GM12892 (cell line): ENCODE data around the gene TRIM52.

Experiments used
- POLR2A ChIP-seq: IDR thresholded peaks from 2 replicates; pipeline ENCODE4 v1.6.1; 2011; ENCODE audit warnings: low read depth, low read length, control low read depth
- POLR2AphosphoS5 ChIP-seq: IDR thresholded peaks from 2 replicates; pipeline ENCODE4 v1.6.1; 2011; ENCODE audit warnings: low read depth, low read length, control low read depth
- TAF1 ChIP-seq: IDR thresholded peaks from 2 replicates; pipeline ENCODE4 v1.6.1; 2011; ENCODE audit warnings: low read depth, mild to moderate bottlenecking, control low read depth, low read length, borderline replicate concordance

GRCh38 chr5:181224390-181225229 is 36.3 kb downstream of the TRIM52 start:
- no peak for TF ChIP-seq POLR2A
- TF ChIP-seq POLR2AphosphoS5, result no peak
- no peak for TF ChIP-seq TAF1
